ELR (cell line): ENCODE measurements around the gene MACROD2.
"Not testable (repeated sequence)": the region's sequence is repeated elsewhere in the genome, so short reads cannot be mapped to it uniquely, and the experiment has no call there.

Experiments used
- DNase-seq: peaks from one replicate; pipeline ENCODE4 v3.0.0-alpha.2; 2015; ENCODE audit warnings: low read depth

Gene MACROD2

GRCh38 chr20:13995086-13995665, at the start of gene MACROD2:
Gene MACROD2, plus strand, starts transcription at chr20:13995516.
- peak; percentile 53 for DNase-seq

DNA sequence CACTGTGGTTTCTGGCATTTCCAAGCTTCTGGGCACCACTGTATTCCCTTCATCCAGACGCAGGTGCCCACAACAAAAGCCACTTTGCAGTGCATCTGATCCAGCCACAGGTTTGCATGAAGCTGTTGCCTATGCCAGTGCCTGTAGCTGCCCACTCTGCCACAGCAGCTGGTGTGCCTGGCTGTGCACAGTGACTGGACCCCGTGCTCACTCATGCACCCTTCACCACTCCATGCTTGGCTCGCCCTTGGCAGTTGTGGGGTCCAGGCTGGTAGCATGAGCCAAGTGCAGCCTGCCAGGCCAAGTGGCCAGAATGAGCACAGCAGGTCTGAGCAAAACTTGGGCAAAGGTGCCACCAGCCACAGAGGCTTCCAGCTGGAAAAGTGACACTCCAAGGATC, 47.6 kb upstream of the MACROD2 start:
- DNase-seq = no peak

- DNase-seq = no peak
Measured at GRCh38 chr20:13953227-13953626, 42.1 kb upstream of the MACROD2 start.

GRCh38 chr20:13960119-13960518, 35.2 kb upstream of the MACROD2 start:
- no peak for DNase-seq

DNA sequence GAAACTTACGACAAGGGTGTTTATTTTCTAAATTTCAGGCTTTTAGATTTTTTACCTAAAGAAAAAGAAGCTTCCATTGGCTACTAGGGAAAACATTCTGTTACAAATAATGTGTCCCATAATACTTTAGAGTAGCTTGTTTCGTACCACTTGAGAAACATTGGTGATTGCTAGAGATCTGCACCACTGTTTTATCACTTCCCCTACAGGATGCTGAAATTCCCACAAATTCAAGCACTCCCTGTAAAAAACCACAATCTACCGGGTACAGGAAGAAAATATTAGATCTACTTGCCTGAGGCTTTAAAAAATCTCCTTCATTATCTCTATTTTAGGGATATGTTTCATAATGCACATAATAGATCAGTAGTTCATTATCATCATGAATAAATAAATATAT, 34.8 kb upstream of the MACROD2 start:
- no peak for DNase-seq

DNA sequence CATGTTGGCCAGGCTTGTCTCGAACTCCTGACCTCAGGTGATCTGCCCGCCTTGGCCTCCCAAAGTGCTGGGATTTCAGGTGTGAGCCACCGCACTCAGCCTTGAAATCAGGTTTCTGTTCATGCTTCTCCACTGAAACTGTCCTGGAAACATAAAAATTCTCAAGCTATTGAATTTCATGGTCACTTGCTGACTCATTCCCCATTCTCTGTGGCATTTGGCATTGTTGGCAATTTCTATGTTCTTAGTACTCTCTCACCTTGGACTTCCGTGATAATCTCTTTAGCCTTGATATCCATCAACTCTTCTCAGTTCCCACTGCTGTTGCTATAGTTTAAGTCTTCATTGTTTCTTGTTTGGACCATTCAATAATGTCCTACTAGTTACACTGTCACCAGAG, 11.1 kb upstream of the MACROD2 start:
- DNase-seq = no peak

DNA sequence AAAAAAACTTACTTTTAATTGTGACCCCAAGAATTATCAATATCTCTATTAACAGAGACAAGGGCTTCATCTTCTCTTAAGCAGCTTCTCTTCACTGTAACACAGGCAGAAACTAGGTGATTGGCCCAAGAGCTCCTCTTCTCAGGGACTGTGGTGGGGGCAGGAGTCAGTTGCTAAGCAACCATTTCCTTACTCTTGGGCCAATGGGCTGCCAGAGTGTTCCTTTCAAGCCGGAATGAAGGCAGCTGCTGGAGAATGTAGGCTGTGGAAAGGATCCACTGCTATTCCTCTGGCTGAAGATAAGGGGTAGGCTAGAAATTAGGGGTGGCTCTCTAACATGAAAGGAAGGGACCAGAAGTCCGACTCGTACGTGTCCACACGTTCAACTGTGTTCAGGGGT, 4.9 kb upstream of the MACROD2 start, which contains the start of gene SEL1L2:
TSS of gene SEL1L2 (minus strand) at position 150 of the 400 bp plus-strand sequence. CDS start at position 70, 80 bp downstream.
- no peak for DNase-seq

DNA sequence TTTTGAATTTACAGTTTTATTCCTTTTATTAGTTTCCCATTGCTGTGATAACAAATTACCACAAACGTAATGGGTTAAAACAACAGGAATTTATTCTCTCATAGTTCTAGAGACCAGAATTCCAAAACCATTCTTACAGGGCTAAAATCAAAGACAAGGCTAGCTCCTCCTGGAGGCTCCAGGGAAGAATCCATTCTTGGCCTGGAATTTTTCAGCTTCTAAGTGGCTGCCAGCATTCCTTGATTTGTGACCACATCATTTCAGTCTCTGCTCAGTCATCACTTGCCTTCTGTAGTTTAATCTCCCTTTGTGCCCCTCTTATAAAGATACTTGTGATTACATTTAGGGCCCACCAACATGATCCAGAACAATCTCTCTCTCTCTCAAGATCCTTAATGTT, 4.0 kb upstream of the MACROD2 start:
- DNase-seq = no peak

- not testable (repeated sequence) for DNase-seq
Measured at GRCh38 chr20:13991955-13992354, 3.4 kb upstream of the MACROD2 start.

- DNase-seq = no peak
Measured at GRCh38 chr20:13995841-13996240, 525 bp downstream of the MACROD2 start.

GRCh38 chr20:13996265-13996664, 949 bp downstream of the MACROD2 start:
- DNase-seq = no peak

DNA sequence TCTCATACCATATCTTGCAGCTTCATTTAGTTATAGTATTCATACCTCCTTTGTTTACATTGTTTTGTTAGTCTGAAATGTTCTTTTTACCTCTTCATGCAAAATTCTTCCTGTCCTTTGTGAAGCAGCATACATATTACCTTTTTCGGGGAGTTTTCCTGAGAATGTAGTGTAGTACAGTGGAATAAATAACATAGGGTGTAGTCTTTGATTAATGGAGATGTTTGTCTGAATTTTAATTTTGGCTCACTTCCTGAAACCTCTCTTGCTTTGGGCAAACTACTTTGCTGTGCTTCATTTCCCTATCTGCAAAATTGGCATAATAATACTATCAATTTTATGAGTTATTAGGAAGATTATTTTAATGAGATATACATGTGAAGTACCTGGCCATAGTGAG, 5.6 kb downstream of the MACROD2 start:
- no peak for DNase-seq

- no peak for DNase-seq
Measured at GRCh38 chr20:14005996-14006395, 10.7 kb downstream of the MACROD2 start.

DNA sequence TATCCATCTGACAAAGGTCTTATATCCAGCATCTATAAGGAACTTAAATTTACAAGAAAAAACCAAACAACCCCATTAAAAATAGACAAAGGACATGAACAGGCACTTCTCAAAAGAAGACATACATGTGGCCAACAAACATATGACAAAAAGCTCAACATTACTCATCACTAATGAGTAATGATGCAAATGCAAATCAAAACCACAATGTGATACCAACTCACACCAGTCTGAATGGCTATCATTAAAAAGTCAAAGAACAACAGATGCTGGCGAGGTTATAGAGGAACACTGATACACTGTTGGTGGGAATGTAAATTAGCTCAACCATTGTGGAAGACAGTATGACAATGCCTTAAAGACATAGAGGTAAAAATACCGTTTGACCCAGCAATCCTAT, 13.9 kb downstream of the MACROD2 start:
- no peak for DNase-seq

DNA sequence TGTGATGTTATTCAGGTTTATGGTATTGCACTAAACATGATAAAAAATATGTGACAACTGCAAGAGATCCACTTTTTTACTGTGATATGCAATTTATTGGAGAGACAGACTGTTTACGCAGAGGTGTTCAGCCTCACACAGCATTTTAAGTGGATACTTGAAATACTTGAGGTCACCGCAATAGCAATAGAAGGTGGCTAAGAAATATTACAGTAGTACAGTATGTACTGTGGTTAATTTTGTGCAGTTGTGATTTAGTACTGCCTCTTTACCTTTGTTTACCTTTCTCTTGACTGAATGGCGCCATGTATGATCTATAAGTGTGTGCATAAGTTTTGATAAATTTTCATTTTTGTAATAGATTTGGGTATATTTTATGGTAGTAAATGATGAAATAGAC, 17.4 kb downstream of the MACROD2 start:
- no peak for DNase-seq

DNA sequence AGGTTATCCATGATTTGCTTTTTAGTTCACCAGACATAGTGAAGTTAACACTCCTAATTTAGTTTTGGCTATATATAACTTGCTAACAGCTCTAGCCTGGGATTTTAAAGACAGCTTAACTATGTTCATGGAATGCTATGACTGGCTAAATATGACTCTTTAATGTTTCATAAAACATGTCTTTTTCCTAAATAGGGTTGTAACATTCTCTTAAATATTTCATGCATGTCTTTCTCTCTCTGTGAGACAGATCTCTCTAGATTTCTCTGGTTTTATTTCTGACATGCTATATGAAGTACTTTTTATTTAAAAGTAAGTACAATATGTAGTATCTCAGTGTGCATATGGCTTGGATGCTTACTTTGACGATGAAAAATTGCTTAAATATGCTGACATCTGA, 35.7 kb downstream of the MACROD2 start:
- DNase-seq = no peak

GRCh38 chr20:14033310-14033709, 38.0 kb downstream of the MACROD2 start:
- no peak for DNase-seq

DNA sequence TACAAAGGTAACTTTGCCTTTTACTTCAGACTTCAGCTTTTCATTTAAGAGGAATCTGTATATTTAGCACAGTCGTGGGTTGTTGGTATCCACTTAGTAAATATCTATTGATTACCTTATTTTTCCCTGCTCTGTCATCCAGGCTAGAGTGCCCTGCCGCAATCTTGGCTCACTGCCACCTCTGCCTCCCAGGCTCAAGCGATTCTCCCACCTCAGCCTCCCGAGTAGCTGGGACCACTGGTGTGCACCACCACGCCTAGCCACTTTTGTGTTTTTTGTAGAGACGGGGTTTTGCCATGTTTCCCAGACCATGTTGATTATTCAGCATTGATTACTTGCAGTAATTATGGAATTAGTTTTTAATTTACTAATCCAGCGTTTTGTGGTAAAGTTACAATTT, 41.3 kb downstream of the MACROD2 start:
- no peak for DNase-seq

DNA sequence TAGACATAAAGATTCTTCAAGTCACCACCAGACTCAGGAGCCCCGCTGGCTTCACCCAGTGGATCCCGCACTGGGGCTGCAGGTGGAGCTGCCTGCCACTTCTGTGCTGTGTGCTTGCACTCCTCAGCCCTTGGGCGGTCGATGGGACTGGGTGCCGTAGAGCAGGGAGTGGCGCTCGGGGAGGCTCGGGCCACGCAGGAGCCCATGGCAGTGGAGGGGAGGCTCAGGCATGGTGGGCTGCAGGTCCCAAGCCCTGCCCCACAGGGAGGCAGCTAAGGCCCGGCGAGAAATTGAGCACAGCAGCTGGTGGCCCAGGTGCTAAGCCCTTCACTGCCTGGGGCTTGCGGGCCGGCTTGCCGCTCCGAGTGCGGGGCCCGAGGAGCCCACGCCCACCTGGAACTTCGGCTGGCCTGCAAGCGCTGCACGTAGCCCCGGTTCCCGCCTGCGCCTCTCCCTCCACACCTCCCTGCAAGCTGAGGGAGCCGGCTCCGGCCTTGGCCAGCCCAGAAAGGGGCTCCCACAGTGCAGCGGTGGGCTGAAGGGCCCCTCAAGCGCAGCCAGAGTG, 49.5 kb downstream of the MACROD2 start:
- DNase-seq = not testable (repeated sequence)

GRCh38 chr20:14046534-14046933, 51.2 kb downstream of the MACROD2 start:
- DNase-seq = no peak

GRCh38 chr20:14049111-14049510, 53.8 kb downstream of the MACROD2 start:
- DNase-seq = no peak

DNA sequence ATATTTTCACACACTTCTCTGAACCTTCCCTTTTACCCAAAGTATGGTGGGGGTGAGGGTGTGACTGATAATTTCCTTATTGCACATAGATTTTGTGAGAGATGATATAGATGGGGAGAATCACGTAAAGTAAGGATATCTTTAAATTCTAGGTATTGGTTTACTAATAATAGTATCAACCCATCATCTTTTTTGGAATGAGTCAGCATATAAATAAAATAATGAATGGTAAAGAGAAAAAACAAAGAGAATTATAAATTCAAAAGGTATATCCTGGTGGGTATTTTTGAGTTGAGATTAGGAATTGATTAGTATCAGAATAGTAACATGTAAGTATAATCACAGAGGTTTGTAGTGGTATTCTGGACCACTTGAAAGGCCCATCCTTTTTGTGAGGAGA, 56.1 kb downstream of the MACROD2 start:
- no peak for DNase-seq

- peak; percentile 53 for DNase-seq
Measured at GRCh38 chr20:14055127-14055742, 59.9 kb downstream of the MACROD2 start.

- DNase-seq = no peak
Measured at GRCh38 chr20:14062171-14062570, 66.9 kb downstream of the MACROD2 start.
